ENCODE measurements around the gene AUTS2.

Gene AUTS2

DNA sequence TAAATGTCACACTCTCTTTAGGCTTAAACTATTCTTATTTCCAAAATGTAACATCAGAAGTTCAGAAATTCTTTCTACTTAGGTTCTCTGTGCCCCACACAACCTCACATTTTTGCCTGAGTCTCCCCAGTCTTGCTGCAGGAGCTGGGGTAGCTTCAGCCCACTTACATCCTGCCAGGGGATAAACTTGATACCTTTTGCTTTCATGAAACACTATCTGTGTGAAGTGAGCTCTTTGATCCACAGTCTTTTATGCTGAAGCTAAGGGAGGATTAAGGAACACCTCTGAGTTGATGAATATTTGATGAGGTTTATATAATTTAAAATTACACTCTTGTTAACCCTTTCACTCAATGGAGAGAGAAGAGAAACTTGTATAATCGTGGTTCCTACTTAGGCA lies 341.0 kb downstream of the AUTS2 start:
- no peak for DNase-seq (ENCODE audit: low read depth)

DNA sequence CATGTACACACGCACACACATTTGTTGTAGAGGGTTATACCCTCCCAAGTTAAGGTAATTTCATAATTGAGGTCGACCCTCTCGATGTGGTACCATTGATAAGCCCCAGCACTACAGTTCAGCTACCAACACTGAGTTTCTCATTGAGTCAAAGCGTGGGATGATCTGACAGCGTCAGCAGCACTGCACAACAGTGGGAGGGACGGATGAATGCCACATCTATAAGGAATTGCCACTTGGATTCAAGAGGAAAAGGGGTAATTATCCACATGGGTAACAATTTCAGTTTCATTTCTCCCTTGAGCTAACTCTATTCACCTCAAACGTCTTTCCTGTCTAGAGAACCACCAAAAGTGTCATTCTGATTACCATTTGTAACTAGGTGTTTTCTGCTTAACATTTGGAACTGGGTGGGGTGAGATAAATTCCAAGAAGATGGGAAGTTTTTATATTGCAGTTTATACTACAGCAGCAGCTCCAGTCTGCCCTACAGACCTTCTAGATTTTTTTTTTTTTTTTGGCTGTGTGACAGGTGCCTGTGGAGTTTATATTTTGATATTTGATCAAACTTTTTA lies 342.9 kb downstream of the AUTS2 start:
- DNase-seq (ENCODE audit: low read depth): no peak

GRCh38 chr7:69942573-69942972 lies 344.3 kb downstream of the AUTS2 start:
- no peak for DNase-seq (ENCODE audit: low read depth)

DNA sequence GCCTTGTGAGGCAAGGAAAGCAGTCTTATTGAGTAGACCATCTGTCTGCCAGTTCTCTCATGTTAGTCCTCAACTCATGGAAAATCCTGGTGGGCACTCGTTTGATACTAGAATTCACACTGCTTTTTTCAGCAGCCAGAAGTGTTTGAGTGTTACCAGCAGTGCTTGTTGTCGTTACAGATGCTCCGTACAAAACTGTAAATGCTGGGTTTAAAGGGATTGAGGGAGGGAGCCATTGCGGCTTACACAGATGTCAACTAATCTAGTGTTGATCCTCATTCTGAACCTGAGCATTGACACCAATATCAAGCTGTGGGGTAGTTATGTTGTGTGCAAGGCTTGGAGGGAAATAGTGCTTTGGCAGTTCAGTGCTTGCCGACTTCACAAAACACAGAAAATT lies 348.6 kb downstream of the AUTS2 start:
- no peak for DNase-seq (ENCODE audit: low read depth)

- DNase-seq (ENCODE audit: low read depth): no peak
These were observed 349.7 kb downstream of the AUTS2 start for GRCh38 chr7:69947998-69948397.

- no peak for DNase-seq (ENCODE audit: low read depth)
These were observed 350.8 kb downstream of the AUTS2 start for GRCh38 chr7:69949122-69949521.

GRCh38 chr7:69951458-69951857 lies 353.2 kb downstream of the AUTS2 start:
- no peak for DNase-seq (ENCODE audit: low read depth)

DNA sequence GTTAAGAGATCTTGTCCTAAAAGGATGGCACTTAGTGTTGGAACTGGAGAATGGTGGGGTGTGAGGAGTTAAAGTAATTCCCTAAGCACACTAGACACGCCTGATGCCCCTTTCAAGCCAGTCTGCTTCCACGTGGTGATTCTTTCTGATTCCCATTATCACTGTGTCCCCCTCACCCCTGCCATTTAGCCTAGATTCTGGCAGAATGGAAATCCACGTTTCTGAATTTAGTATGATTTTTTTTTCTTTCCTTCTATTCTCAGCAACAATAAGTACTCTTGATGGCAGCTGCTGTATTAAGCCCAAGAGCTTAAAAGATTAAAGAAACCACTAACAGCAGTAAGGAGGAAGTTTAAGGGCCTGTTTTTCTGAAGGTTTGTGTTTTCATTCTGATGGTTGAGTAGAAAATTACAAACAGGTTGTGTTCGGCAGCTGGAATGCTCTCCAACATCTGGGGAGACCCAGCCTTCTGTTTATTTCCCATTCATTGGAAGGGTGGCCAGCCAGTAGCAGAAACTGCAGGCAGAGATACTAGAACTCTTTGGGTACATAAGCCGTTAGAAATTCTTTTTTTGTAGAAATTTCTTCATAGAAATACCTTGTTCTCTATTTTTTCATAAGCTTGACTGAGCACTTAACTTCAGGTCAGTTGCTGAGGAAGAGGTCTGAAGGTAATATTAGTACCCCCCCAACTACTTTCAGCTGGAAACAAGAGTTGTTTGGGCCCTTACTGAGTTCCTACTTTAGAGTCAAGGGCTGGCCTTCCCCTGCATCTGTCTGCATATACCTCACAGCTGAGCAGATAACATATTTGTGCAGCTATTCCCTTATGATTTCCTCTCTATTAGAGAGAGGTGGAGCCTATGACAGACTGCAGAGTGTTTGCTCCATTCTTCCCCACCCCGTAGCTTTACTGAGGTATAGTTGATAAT lies 355.1 kb downstream of the AUTS2 start:
- DNase-seq (ENCODE audit: low read depth): no peak

DNA sequence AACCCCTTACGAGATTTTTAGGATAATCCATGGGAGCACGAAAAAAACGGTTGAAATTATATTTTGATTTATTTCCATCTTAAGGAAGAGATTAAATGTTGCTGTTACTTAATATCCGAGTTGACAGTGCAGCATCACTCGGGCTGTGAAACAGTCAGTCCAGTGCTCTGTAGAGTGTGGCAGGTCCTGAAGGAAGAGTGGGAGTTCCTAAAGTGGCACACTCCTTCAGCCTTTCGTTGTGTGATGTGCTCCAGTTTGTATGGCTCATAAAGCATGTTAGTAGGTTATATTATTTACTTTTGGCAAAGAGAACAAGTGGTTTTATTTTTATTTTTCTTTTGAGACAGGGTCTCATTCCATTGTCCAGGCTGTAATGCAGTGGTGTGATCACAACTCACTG lies 358.3 kb downstream of the AUTS2 start:
- no peak for DNase-seq (ENCODE audit: low read depth)

GRCh38 chr7:69957661-69958060 lies 359.4 kb downstream of the AUTS2 start:
- DNase-seq (ENCODE audit: low read depth): no peak

GRCh38 chr7:69959789-69960499 lies 361.7 kb downstream of the AUTS2 start:
- DNase-seq (ENCODE audit: low read depth): no peak

DNA sequence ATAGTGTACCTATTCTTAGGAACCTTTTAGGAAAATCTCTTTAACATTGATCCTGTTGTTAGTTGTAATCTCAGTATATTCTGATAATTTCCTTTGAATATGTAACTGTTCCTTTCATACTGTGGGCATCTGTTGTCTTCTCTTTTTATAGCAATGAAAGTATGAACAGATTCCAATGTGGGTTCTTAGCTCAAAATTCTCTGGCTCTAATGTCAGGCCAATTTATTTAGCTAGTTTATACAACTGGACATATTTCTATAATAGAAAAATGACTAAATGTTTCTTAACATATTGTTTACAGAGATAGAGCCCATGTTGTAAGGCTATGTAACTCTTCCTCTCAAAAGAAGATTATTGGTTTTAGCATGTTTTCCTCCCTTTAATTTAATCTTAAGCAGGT lies 363.2 kb downstream of the AUTS2 start:
- DNase-seq (ENCODE audit: low read depth): no peak

DNA sequence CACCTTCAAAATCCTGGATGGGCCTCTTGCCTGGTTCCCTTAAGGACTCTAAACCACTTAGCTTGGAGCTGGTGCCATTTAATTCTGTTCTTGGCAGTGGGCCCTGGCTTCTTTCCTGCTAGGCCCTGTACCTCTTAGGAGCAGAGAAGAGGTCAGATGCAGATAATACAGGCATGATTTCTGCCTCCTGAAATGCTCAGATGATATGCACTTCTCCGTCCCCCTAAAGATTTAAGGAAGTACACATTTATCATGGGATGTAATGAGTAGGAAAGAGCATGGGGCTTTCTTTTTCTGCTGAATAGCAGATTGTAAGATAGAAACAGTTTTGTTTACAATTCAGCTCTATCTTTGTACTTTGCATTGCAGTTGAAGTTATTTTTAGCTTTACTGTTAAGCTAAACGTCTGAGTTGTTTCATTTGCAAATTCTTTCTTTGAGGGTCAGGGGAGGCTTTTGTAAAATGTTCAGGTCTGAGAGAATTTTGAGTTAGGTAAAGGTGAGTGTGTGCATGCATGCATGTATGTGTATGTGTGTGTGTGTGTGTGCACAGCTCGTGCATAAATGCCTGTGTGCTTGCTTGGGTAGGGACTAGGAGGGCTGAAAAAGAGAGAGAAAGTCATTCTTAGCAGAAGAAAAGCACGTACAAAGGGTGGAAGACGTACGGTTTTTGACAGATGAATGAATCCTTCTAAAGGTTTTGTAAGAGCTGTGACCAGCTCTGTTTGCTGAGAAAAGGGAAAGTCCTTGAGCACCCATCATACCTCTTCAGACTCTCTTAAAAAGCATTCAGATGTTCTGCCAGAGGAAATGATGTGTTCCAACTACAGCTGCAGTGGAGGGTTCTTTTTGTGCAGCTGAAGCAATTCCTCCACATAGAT lies 364.2 kb downstream of the AUTS2 start:
- no peak for DNase-seq (ENCODE audit: low read depth)

GRCh38 chr7:69963393-69963792 lies 365.1 kb downstream of the AUTS2 start:
- DNase-seq (ENCODE audit: low read depth): no peak

DNA sequence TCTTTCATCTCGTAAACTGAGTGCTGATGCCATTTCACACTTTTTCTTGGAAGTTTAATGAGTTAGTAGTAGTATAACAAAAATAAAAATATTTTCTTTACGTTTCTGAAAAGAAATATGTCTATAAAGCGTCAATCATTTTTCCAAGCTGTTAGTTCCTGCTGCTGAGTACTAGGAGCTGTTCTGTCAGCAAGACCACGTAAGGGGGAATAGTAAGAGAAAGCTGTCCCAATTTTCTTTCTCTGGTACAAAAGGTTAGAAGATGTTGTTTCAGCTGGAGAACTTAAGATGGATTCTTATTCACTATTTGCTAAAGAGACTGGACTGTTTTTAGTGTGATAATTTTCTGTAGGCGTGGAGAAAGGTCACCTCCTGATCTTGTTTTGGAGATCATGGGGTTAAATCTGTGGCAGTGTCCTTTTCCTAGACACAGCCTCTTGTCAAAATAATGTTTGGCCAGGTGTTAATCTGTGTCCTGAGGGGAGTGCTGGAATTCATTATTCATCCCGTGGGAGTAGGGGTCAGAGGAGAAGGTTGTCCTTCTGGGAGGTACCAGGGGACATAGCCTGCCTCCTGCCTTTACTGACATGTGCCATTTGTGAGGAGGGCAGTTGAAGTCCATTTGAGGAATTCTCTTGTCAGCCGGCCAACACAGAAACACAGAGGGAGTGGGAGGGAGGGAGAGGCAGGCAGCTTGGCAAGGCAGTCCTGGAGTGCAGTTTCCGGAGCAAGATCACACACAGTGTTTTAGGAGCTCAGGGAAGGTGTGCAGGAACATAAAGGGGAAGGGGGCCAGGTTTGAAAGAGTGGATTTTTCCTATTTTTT lies 368.7 kb downstream of the AUTS2 start:
- DNase-seq (ENCODE audit: low read depth): no peak

- DNase-seq (ENCODE audit: low read depth): no peak
These were observed 369.6 kb downstream of the AUTS2 start for GRCh38 chr7:69967689-69968450.

DNA sequence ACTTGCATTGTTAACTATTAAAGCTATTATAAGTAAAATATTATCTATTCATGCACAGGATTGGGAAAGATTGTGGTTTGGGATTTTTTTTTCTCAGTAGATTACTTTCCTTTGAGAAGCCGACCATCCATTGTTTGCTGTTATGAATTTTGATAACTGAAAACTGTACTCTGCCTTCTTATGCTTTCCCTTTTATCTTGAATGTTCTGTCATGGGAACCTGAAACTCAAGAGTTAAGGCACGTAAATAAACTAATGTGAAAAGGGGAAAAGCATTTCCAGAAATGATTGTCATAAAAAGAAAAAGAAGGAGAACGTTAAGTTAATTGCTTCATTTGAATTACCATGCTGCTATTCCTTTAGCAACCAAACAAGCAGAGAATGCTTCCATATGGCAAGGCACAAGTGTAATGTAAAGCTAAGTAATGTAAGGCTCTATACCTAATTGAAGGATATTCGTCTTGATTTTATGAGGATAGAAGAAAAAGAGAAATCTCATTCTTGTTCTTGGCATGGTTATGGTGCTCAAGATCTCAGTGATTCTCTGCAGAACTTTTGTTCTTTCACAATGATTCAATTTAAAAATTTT lies 370.8 kb downstream of the AUTS2 start:
- DNase-seq (ENCODE audit: low read depth): no peak

- no peak for DNase-seq (ENCODE audit: low read depth)
These were observed 383.4 kb downstream of the AUTS2 start for GRCh38 chr7:69981646-69982045.

- no peak for DNase-seq (ENCODE audit: low read depth)
These were observed 383.9 kb downstream of the AUTS2 start for GRCh38 chr7:69982197-69982596.

GRCh38 chr7:69989551-69989950 lies 391.3 kb downstream of the AUTS2 start:
- DNase-seq (ENCODE audit: low read depth): no peak
